Uterus (tissue), 2 donors: ENCODE data around the gene FOXD3.

Source experiments
- POLR2A ChIP-seq, 2 donors: fragments of 450-650 bp; IDR thresholded peaks; one replicate each; pipeline ENCODE4 v1.6.1; 2016; ENCODE audit warnings: antibody characterized with exemption in 2 of 2, mild to moderate bottlenecking in 1 of 2, moderate library complexity in 1 of 2
- TF ChIP-seq, protein P1 (sequence below), 4 experiments: fragments of 200-600 bp in 2 of 4; fragments of 450-650 bp in 2 of 4; sonication (generic) in 2 of 4; IDR thresholded peaks; one replicate each; pipeline ENCODE4 v1.5.1; 2016 to 2019; ENCODE audit warnings: antibody characterized with exemption in 4 of 4, mild to moderate bottlenecking in 2 of 4, moderate library complexity in 1 of 4

DNA sequence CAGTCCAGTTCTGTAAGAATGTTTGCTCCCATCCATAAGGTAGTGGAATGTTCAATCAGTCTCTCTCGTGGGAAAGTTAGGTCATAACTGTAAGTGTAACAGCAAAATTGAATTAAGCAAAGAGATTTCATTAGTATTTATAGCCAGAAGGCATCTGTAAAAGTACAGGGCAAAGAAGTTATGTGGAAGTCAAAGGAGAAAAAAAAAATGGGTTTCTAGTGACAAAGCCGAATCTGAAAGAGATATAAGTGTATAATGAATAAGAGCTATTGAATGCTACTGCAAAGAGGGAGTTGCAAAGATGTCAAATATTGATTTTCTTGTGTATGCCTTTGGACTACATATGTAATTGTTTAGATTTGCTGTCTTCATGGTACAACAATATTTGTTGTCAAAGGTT lies 47.4 kb upstream of the FOXD3 start:
- TF ChIP-seq, protein P1, sequence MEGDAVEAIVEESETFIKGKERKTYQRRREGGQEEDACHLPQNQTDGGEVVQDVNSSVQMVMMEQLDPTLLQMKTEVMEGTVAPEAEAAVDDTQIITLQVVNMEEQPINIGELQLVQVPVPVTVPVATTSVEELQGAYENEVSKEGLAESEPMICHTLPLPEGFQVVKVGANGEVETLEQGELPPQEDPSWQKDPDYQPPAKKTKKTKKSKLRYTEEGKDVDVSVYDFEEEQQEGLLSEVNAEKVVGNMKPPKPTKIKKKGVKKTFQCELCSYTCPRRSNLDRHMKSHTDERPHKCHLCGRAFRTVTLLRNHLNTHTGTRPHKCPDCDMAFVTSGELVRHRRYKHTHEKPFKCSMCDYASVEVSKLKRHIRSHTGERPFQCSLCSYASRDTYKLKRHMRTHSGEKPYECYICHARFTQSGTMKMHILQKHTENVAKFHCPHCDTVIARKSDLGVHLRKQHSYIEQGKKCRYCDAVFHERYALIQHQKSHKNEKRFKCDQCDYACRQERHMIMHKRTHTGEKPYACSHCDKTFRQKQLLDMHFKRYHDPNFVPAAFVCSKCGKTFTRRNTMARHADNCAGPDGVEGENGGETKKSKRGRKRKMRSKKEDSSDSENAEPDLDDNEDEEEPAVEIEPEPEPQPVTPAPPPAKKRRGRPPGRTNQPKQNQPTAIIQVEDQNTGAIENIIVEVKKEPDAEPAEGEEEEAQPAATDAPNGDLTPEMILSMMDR (IDR thresholded peaks at IDR 0.05): no peak
- no peak for TF ChIP-seq POLR2A (IDR thresholded peaks at IDR 0.05)
